ENCODE measurements around the gene NAA80. TPM values are rescaled to one million over a fixed set of nuclear protein-coding genes. Genes with fewer than 3 reads are reported as not detected.

NAA80 gene
- total RNA-seq, 2 donors from 2014 or later = 6.7 to 10.0 TPM

DNA sequence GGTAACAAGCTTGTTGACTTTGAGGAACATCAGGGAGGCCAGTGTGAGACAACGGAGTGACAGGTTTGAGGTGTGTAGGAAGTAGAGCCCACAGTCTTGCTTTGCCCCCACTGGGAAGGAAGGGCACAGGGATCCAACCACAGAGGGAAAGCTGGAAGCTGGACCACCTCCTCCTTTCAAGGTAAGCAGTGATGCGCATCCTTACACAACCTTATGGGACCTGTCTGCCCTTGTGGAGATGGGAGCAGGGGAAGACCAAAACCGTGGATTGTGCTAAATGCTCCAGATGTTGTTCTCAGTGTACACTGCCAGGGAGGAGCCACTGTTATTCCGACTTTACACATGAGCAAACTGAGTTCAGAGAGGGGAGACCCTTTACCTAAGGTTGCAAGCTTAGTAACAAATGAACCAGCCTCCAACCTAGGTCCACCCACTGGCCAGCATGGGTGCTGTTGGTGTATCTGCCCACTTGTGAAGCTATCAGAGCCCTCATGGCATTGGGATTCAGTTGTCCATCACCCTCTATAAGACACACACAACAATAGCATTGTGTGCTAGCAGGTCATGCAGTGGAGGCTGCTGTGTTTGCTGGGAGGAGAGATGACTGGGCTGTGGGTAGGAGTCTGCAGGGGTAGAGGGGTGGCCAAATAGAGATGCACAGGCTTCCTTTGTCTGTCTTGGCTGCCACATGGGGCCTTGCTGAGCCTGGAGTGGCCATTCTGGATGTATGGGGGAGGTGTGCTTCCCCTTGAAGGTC is 20.9 kb downstream of the NAA80 start:
- Histone ChIP-seq H3K36me3 (no peaks in the 10 kb centered on the region), H3K4me1 (peaks cover 9% of the 10 kb centered on the region), H3K4me3 (no peak overlapping the region), H3K27ac (no peak overlapping the region), H3K27me3 (peaks cover 9% of the 10 kb centered on the region), H3K9ac (ENCODE audit: low read depth in 2 of 2, low read length in 2 of 2) (no peak overlapping the region), H3K9me3 (no peaks in the 10 kb centered on the region)
- no peak for DNase-seq
- intact Hi-C loops (cut with DNase I) = loop anchor here (10.0 kb wide), 1 partner anchor 46 kb away; the partner anchor contains the start of genes HYAL2 and TUSC2
- TF ChIP-seq, protein P1, sequence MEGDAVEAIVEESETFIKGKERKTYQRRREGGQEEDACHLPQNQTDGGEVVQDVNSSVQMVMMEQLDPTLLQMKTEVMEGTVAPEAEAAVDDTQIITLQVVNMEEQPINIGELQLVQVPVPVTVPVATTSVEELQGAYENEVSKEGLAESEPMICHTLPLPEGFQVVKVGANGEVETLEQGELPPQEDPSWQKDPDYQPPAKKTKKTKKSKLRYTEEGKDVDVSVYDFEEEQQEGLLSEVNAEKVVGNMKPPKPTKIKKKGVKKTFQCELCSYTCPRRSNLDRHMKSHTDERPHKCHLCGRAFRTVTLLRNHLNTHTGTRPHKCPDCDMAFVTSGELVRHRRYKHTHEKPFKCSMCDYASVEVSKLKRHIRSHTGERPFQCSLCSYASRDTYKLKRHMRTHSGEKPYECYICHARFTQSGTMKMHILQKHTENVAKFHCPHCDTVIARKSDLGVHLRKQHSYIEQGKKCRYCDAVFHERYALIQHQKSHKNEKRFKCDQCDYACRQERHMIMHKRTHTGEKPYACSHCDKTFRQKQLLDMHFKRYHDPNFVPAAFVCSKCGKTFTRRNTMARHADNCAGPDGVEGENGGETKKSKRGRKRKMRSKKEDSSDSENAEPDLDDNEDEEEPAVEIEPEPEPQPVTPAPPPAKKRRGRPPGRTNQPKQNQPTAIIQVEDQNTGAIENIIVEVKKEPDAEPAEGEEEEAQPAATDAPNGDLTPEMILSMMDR (IDR thresholded peaks at IDR 0.05) = no peak

- Histone ChIP-seq H3K9ac (ENCODE audit: low read depth in 2 of 2, low read length in 2 of 2) (no peak overlapping the region), H3K9me3 (no peaks in the 10 kb centered on the region), H3K27ac (no peak overlapping the region), H3K4me1 (peaks cover 16% of the 10 kb centered on the region), H3K36me3 (no peaks in the 10 kb centered on the region), H3K27me3 (peaks cover 9% of the 10 kb centered on the region), H3K4me3 (no peak overlapping the region)
- DNase-seq = no peak
- intact Hi-C loops (cut with DNase I) = loop anchor here (10.0 kb wide), 1 partner anchor 48 kb away; the partner anchor contains the start of genes HYAL2 and TUSC2
- TF ChIP-seq, protein P1 (IDR thresholded peaks at IDR 0.05) = no peak
Measured at GRCh38 chr3:50276762-50277101, 22.5 kb downstream of the NAA80 start.

GRCh38 chr3:50275996-50276761 is 23.0 kb downstream of the NAA80 start:
- TF ChIP-seq, protein P1 (IDR thresholded peaks at IDR 0.05) = no peak
- DNase-seq = no peak
- Histone ChIP-seq H3K27me3 (peaks cover 9% of the 10 kb centered on the region), H3K36me3 (no peaks in the 10 kb centered on the region), H3K9ac (ENCODE audit: low read depth in 2 of 2, low read length in 2 of 2) (no peak overlapping the region), H3K27ac (no peak overlapping the region), H3K4me3 (no peak overlapping the region), H3K9me3 (no peaks in the 10 kb centered on the region), H3K4me1 (peaks cover 16% of the 10 kb centered on the region)
- intact Hi-C loops (cut with DNase I) = loop anchor here (2.0 to 10.0 kb wide), 2 partner anchors 49 kb away; partner anchors contain the start of genes HYAL2 and TUSC2

- Histone ChIP-seq H3K27me3 (peaks cover 9% of the 10 kb centered on the region), H3K9ac (ENCODE audit: low read depth in 2 of 2, low read length in 2 of 2) (no peak overlapping the region), H3K27ac (no peak overlapping the region), H3K36me3 (no peaks in the 10 kb centered on the region), H3K4me1 (peaks cover 16% of the 10 kb centered on the region), H3K9me3 (no peaks in the 10 kb centered on the region), H3K4me3 (no peak overlapping the region)
- TF ChIP-seq, protein P1 (IDR thresholded peaks at IDR 0.05) = no peak
- no peak for DNase-seq
- intact Hi-C loops (cut with DNase I) = loop anchor here (2.0 to 10.0 kb wide), 2 partner anchors 49 kb away; partner anchors contain the start of genes HYAL2 and TUSC2
Measured at GRCh38 chr3:50275141-50275995, 23.8 kb downstream of the NAA80 start.
